Adipocyte (in vitro differentiated cells): ENCODE data around the gene MMP14.
"Not testable (repeated sequence)": the region's sequence is repeated elsewhere in the genome, so short reads cannot be mapped to it uniquely, and the experiment has no call there.

ENCODE experiments used
- DNase-seq: peaks from one replicate; pipeline ENCODE4 v3.0.0-alpha.2; 2015; ENCODE audit warnings: low read depth
- H3K27me3 ChIP-seq: replicated peaks from 2 replicates; pipeline ENCODE4 v1.7.0; 2013; ENCODE audit warnings: mild to moderate bottlenecking, low read length, moderate library complexity; ENCODE audit not compliant: control insufficient read depth, insufficient read depth
- H3K36me3 ChIP-seq: 2 replicates; pipeline ENCODE4 v1.7.0; 2013; ENCODE audit warnings: low read length, mild to moderate bottlenecking, moderate library complexity; ENCODE audit not compliant: control insufficient read depth, insufficient read depth, severe bottlenecking
- H3K4me1 ChIP-seq: 2 replicates; pipeline ENCODE4 v1.7.0; 2013; ENCODE audit warnings: mild to moderate bottlenecking, low read length, moderate library complexity; ENCODE audit not compliant: control insufficient read depth, insufficient read depth
- H3K4me3 ChIP-seq: 2 replicates; pipeline ENCODE4 v1.7.0; 2013; ENCODE audit warnings: mild to moderate bottlenecking, low read length, moderate library complexity
- H3K9ac ChIP-seq: 2 replicates; pipeline ENCODE4 v1.7.0; 2013; ENCODE audit warnings: mild to moderate bottlenecking, low read length, moderate library complexity
- H3K9me3 ChIP-seq: 2 replicates; pipeline ENCODE4 v1.7.0; 2013; ENCODE audit warnings: mild to moderate bottlenecking, low read length, moderate library complexity; ENCODE audit not compliant: control insufficient read depth

Gene MMP14

GRCh38 chr14:22844221-22845102 is 8.1 kb downstream of the MMP14 start:
- peaks cover 79% of the 10 kb centered on the region for H3K4me1 ChIP-seq
- no peak for DNase-seq
- no peaks in the 10 kb centered on the region for H3K27me3 ChIP-seq
- peak overlapping the region; percentile 26 for H3K9ac ChIP-seq
- H3K36me3 ChIP-seq = peaks cover 63% of the 10 kb centered on the region
- H3K9me3 ChIP-seq = no peaks in the 10 kb centered on the region
- no peak overlapping the region for H3K4me3 ChIP-seq

- Histone ChIP-seq H3K9ac (peak overlapping the region; percentile 73), H3K4me1 (peaks cover 79% of the 10 kb centered on the region), H3K4me3 (no peak overlapping the region), H3K9me3 (no peaks in the 10 kb centered on the region), H3K36me3 (peaks cover 63% of the 10 kb centered on the region), H3K27me3 (no peaks in the 10 kb centered on the region)
- DNase-seq = no peak
Observed at GRCh38 chr14:22845103-22845394, 8.7 kb downstream of the MMP14 start.

DNA sequence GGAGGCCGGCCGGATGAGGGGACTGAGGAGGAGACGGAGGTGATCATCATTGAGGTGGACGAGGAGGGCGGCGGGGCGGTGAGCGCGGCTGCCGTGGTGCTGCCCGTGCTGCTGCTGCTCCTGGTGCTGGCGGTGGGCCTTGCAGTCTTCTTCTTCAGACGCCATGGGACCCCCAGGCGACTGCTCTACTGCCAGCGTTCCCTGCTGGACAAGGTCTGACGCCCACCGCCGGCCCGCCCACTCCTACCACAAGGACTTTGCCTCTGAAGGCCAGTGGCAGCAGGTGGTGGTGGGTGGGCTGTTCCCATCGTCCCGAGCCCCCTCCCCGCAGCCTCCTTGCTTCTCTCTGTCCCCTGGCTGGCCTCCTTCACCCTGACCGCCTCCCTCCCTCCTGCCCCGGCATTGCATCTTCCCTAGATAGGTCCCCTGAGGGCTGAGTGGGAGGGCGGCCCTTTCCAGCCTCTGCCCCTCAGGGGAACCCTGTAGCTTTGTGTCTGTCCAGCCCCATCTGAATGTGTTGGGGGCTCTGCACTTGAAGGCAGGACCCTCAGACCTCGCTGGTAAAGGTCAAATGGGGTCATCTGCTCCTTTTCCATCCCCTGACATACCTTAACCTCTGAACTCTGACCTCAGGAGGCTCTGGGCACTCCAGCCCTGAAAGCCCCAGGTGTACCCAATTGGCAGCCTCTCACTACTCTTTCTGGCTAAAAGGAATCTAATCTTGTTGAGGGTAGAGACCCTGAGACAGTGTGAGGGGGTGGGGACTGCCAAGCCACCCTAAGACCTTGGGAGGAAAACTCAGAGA is 9.6 kb downstream of the MMP14 start:
- H3K9me3 ChIP-seq = no peaks in the 10 kb centered on the region
- H3K27me3 ChIP-seq = no peaks in the 10 kb centered on the region
- H3K36me3 ChIP-seq = peaks cover 58% of the 10 kb centered on the region
- H3K4me1 ChIP-seq = peaks cover 81% of the 10 kb centered on the region
- H3K9ac ChIP-seq = peak overlapping the region; percentile 73
- DNase-seq = no peak
- no peak overlapping the region for H3K4me3 ChIP-seq

GRCh38 chr14:22846811-22847307 is 10.5 kb downstream of the MMP14 start:
- Histone ChIP-seq H3K27me3 (no peaks in the 10 kb centered on the region), H3K4me3 (no peak overlapping the region), H3K9ac (peak overlapping the region; percentile 73), H3K9me3 (no peaks in the 10 kb centered on the region), H3K4me1 (peaks cover 81% of the 10 kb centered on the region), H3K36me3 (peaks cover 50% of the 10 kb centered on the region)
- DNase-seq = no peak

DNA sequence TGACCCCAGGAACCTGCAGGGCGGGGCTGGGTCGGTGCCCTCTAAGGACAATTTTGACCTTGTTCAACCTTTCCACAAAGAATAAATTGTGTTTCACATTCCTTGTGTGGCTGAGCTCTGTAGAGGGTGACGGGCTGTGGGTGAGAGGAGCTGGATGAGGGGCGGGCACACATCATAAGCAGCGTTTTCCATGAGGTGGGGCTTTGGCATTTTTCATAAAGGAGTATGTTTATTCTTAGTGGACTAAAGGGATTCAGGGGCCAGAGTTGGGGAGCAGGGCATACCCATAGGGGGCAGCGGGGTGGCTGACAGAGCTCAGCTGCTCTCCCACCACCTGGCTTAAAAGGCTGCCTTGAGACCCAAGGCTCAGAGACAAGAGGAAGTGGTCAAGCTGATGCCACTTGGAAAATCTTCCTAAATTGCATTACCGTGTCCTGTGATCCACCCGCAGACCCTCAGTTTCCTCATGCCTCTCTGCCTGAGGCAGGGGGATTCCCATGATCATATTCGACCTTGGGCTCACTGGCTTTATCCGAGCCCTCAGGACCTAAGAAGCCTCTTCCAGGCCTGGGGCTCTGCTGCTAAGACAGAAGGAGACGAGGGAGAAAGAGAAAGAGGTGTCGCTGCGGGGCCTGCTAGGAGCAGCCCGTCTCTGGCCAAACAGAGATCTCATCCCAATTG is 11.4 kb downstream of the MMP14 start:
- peak; percentile 75 for DNase-seq
- Histone ChIP-seq H3K9me3 (no peaks in the 10 kb centered on the region), H3K4me1 (peaks cover 81% of the 10 kb centered on the region), H3K27me3 (no peaks in the 10 kb centered on the region), H3K4me3 (peak overlapping the region; percentile 22), H3K9ac (peak overlapping the region; percentile 80), H3K36me3 (peaks cover 40% of the 10 kb centered on the region)

DNA sequence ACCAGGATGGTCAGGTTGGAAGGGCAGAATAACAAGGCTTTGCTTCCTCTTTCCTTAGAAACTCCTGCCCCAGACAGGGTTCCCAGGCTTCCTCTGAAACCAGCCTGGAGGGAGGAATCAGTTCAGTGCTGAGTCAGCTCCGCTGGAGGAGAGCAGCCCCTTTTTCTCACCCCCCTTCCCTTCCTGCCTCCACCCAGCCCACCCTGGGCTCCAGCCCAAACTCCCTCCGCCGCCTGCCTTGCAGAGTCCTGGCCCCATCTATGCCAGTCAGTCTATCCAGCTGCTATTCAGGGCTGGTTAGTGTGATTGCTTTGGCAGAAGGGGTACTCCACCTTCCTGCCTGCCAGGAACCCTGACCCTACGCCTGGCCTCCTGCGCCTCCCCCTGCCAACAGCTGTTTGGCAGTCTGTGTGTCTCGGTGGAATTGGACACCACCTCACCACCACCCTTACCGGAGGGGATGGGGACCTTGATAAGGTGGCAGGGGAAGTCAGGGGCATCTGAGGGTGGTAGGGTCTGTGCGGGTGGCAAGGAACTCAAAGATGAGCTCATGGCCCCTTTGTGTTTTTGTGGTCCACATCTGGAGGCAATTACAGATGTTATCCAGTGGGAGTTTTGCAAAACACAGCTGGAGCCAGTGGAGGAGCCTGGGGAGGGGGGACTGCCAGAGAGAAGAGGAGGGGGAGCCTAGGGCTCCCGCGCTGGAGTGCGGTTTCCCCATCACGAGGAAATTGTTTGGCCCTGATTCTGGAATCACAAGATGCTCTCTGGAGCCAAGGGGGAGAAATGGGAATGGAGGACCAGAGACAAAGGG is 12.2 kb downstream of the MMP14 start:
- H3K9ac ChIP-seq = peak overlapping the region; percentile 80
- peaks cover 33% of the 10 kb centered on the region for H3K36me3 ChIP-seq
- DNase-seq = peak; percentile 96
- peaks cover 86% of the 10 kb centered on the region for H3K4me1 ChIP-seq
- H3K4me3 ChIP-seq = peak overlapping the region; percentile 6
- H3K9me3 ChIP-seq = no peaks in the 10 kb centered on the region
- H3K27me3 ChIP-seq = no peaks in the 10 kb centered on the region

GRCh38 chr14:22849212-22849819 is 12.9 kb downstream of the MMP14 start:
- peaks cover 26% of the 10 kb centered on the region for H3K36me3 ChIP-seq
- no peak for DNase-seq
- peak overlapping the region; percentile 46 for H3K4me3 ChIP-seq
- no peaks in the 10 kb centered on the region for H3K27me3 ChIP-seq
- H3K9me3 ChIP-seq = no peaks in the 10 kb centered on the region
- H3K4me1 ChIP-seq = peaks cover 85% of the 10 kb centered on the region
- H3K9ac ChIP-seq = peak overlapping the region; percentile 80

- peak overlapping the region; percentile 53 for H3K4me3 ChIP-seq
- H3K4me1 ChIP-seq = peaks cover 68% of the 10 kb centered on the region
- no peaks in the 10 kb centered on the region for H3K27me3 ChIP-seq
- peak; percentile 96 for DNase-seq
- H3K9me3 ChIP-seq = no peaks in the 10 kb centered on the region
- H3K9ac ChIP-seq = peak overlapping the region; percentile 90
- H3K36me3 ChIP-seq = peaks cover 9% of the 10 kb centered on the region
Observed at GRCh38 chr14:22850944-22851764, 14.8 kb downstream of the MMP14 start.

DNA sequence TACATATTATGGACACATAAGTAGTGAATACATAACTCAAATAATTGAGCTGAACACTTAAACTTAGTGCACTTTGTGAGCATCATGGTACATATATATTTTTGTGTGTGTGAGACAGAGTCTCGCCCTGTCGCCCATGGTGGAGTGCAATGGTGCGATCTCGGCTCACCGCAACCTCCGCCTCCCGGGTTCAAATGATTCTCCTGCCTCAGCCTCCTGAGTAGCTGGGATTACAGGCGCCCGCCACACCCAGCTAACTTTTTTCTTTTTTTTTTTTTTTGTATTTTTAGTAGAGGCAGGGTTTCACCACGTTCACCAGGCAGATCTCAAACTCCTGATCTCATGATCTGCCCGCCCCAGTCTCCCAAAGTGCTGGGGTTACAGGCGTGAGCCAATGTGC is 15.8 kb downstream of the MMP14 start:
- not testable (repeated sequence) for H3K36me3 ChIP-seq, DNase-seq, H3K9me3 ChIP-seq, H3K27me3 ChIP-seq
- peak overlapping the region; percentile 90 for H3K9ac ChIP-seq
- H3K4me1 ChIP-seq = peaks cover 59% of the 10 kb centered on the region
- peak overlapping the region; percentile 1 for H3K4me3 ChIP-seq

GRCh38 chr14:22852599-22852939 is 16.2 kb downstream of the MMP14 start:
- peaks cover 58% of the 10 kb centered on the region for H3K4me1 ChIP-seq
- peak overlapping the region; percentile 82 for H3K4me3 ChIP-seq
- no peak for DNase-seq
- H3K9ac ChIP-seq = peak overlapping the region; percentile 90
- no peaks in the 10 kb centered on the region for H3K9me3 ChIP-seq
- no peaks in the 10 kb centered on the region for H3K27me3 ChIP-seq
- no peaks in the 10 kb centered on the region for H3K36me3 ChIP-seq
